Activated T-cell treated with anti-CD3 and anti-CD28 coated beads, Interleukin-2, amount 50 U/mL, for 4 hours (primary cell): ENCODE measurements around the gene TSNAXIP1. TPM values are rescaled to one million over a fixed set of nuclear protein-coding genes. Genes with fewer than 3 reads are reported as not detected.
"Not testable (repeated sequence)": the region's sequence is repeated elsewhere in the genome, so short reads cannot be mapped to it uniquely, and the experiment has no call there.

Experiments used
- ATAC-seq, 2 donors: fragments of 200-7000 bp; cut with Tn5 transposase; one replicate each; pipeline ENCODE4 v1.10.0; 2021
- DNase-seq: peaks from one replicate; pipeline ENCODE4 v3.0.0-alpha.2; 2020
- H3K27me3 Mint-ChIP-seq: one replicate; pipeline ENCODE4 v1.8.0; 2021; ENCODE audit warnings: low read depth, mixed read lengths
- H3K36me3 Mint-ChIP-seq: one replicate; pipeline ENCODE4 v1.8.0; 2022; ENCODE audit warnings: mixed read lengths; ENCODE audit not compliant: insufficient read depth
- H3K4me1 Mint-ChIP-seq: one replicate; pipeline ENCODE4 v1.8.0; 2021; ENCODE audit warnings: low read depth, mixed read lengths
- H3K4me3 Mint-ChIP-seq: one replicate; pipeline ENCODE4 v1.8.0; 2021; ENCODE audit warnings: mild to moderate bottlenecking, moderate library complexity, mixed read lengths
- H3K9me3 Mint-ChIP-seq: one replicate; pipeline ENCODE4 v1.8.0; 2021; ENCODE audit warnings: mixed read lengths
- total RNA-seq, 3 donors: library from RNA; stranded (reverse); gene quantifications; one replicate each; pipeline ENCODE4 v1.2.1, GENCODE V29; 2021

Gene TSNAXIP1
- total RNA-seq, 3 donors from 2014 or later = 0.79 to 1.4 (median 1.3) TPM

- peaks cover 15% of the 10 kb centered on the region for H3K4me1 Mint-ChIP-seq
- peak overlapping the region; percentile 89 for H3K4me3 Mint-ChIP-seq
- H3K36me3 Mint-ChIP-seq = peaks cover 4% of the 10 kb centered on the region
- ATAC-seq (no peak), DNase-seq (no peak)
- H3K27me3 Mint-ChIP-seq = no peaks in the 10 kb centered on the region
- H3K9me3 Mint-ChIP-seq = no peaks in the 10 kb centered on the region
Observed at GRCh38 chr16:67834242-67834614, 27.5 kb downstream of the TSNAXIP1 start.

GRCh38 chr16:67837190-67837589 lies 30.5 kb downstream of the TSNAXIP1 start:
- ATAC-seq, H3K36me3 Mint-ChIP-seq, H3K27me3 Mint-ChIP-seq, H3K9me3 Mint-ChIP-seq, DNase-seq, H3K4me3 Mint-ChIP-seq: not testable (repeated sequence)
- H3K4me1 Mint-ChIP-seq = peaks cover 20% of the 10 kb centered on the region

DNA sequence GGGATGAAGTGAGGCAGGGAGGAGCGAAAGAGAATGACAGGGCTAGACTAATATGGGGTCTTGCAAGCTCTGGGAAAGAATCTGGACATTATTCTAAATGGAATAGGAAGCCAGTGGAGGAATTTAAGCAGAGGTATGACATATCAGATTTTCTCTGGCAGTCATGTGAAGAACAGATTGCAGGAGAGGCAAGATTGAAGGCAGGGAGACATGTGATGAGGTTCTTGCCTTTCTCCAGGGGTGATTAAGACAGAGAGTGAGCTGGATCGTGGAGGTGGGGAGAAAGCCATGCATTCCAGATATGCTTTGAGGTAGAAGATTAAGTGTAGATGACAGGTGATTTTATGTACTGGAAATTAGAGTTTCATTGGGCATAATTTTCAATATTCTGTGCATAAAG lies 31.1 kb downstream of the TSNAXIP1 start:
- Mint-ChIP-seq H3K9me3 (no peaks in the 10 kb centered on the region), H3K36me3 (no peaks in the 10 kb centered on the region), H3K4me1 (peaks cover 17% of the 10 kb centered on the region), H3K4me3 (no peak overlapping the region), H3K27me3 (no peaks in the 10 kb centered on the region)
- no peak for DNase-seq
- ATAC-seq = no peak

- ATAC-seq = no peak
- Mint-ChIP-seq H3K9me3 (no peaks in the 10 kb centered on the region), H3K4me1 (peaks cover 39% of the 10 kb centered on the region), H3K36me3 (no peaks in the 10 kb centered on the region), H3K4me3 (peak overlapping the region; percentile 93), H3K27me3 (no peaks in the 10 kb centered on the region)
- DNase-seq = no peak
Observed at GRCh38 chr16:67841198-67841815, 34.6 kb downstream of the TSNAXIP1 start.

- H3K27me3 Mint-ChIP-seq = no peaks in the 10 kb centered on the region
- H3K4me1 Mint-ChIP-seq = peaks cover 39% of the 10 kb centered on the region
- H3K4me3 Mint-ChIP-seq = peak within 1 kb of the TSS; percentile 93
- peak; percentile 56 to 59 for ATAC-seq
- no peaks in the 10 kb centered on the region for H3K9me3 Mint-ChIP-seq
- H3K36me3 Mint-ChIP-seq = no peaks in the 10 kb centered on the region
- peak; percentile 89 for DNase-seq
Observed at GRCh38 chr16:67841816-67842508, 35.3 kb downstream of the TSNAXIP1 start, which contains the start of gene THAP11. THAP11 (plus strand) TSS chr16:67842320; CDS start chr16:67842555, 235 bp downstream.

- Mint-ChIP-seq H3K9me3 (no peaks in the 10 kb centered on the region), H3K27me3 (no peaks in the 10 kb centered on the region), H3K4me1 (peaks cover 42% of the 10 kb centered on the region), H3K36me3 (no peaks in the 10 kb centered on the region), H3K4me3 (peak overlapping the region; percentile 93)
- DNase-seq = peak; percentile 40
- ATAC-seq = peak; percentile 32 to 36
Observed at GRCh38 chr16:67842509-67843342, 36.0 kb downstream of the TSNAXIP1 start.

DNA sequence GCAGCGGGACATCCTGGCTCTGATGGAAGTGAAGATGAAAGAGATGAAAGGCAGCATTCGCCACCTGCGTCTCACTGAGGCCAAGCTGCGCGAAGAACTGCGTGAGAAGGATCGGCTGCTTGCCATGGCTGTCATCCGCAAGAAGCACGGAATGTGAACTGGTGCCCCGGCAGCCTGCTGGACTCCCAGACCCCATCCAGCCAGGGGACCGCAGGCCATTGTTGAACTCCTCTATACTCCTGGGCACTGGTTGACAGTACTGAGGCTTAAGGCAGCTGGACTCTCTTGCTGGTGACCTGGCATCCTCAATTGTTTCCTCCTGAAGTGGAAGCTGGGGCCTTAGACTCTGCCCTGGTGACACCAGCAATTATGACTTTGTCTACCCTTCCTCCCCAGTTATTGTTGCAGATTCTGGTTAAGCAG lies 36.7 kb downstream of the TSNAXIP1 start:
- H3K36me3 Mint-ChIP-seq = no peaks in the 10 kb centered on the region
- H3K9me3 Mint-ChIP-seq = no peaks in the 10 kb centered on the region

GRCh38 chr16:67844497-67844896 lies 37.8 kb downstream of the TSNAXIP1 start:
- Mint-ChIP-seq H3K4me3 (peak overlapping the region; percentile 93), H3K27me3 (no peaks in the 10 kb centered on the region), H3K36me3 (peaks cover 4% of the 10 kb centered on the region), H3K9me3 (no peaks in the 10 kb centered on the region), H3K4me1 (peaks cover 50% of the 10 kb centered on the region)
- no peak for ATAC-seq
- no peak for DNase-seq

More for the DNA sequence above, 36.7 kb downstream of the TSNAXIP1 start:
- Mint-ChIP-seq H3K4me1 (peaks cover 46% of the 10 kb centered on the region), H3K27me3 (no peaks in the 10 kb centered on the region), H3K4me3 (peak overlapping the region; percentile 93)
- ATAC-seq (peak in 1 of 2 donors; percentile 0), DNase-seq (no peak)

- H3K4me1 Mint-ChIP-seq = peaks cover 50% of the 10 kb centered on the region
- no peak for DNase-seq
Observed at GRCh38 chr16:67845291-67846062, 38.8 kb downstream of the TSNAXIP1 start.

DNA sequence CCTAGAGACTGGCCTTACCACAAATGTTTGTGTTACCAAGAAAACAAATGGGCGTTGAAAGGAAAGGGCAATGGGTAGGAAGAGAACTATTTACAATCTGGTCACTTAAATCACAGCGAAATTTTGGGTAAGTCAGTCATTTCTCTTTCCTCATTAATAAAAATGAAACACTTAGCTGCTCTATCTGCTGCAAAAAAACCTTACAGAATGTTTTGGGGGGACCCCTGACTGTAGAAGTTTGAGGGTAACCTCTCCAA lies 39.3 kb downstream of the TSNAXIP1 start:
- no peaks in the 10 kb centered on the region for H3K27me3 Mint-ChIP-seq
- no peak for DNase-seq
- peak overlapping the region; percentile 87 for H3K4me3 Mint-ChIP-seq
- peaks cover 4% of the 10 kb centered on the region for H3K36me3 Mint-ChIP-seq
- peaks cover 50% of the 10 kb centered on the region for H3K4me1 Mint-ChIP-seq
- H3K9me3 Mint-ChIP-seq = no peaks in the 10 kb centered on the region
- no peak for ATAC-seq

More at GRCh38 chr16:67845291-67846062, 38.8 kb downstream of the TSNAXIP1 start:
- no peak for ATAC-seq
- Mint-ChIP-seq H3K4me3 (peak overlapping the region; percentile 87), H3K9me3 (no peaks in the 10 kb centered on the region), H3K36me3 (peaks cover 4% of the 10 kb centered on the region), H3K27me3 (no peaks in the 10 kb centered on the region)

DNA sequence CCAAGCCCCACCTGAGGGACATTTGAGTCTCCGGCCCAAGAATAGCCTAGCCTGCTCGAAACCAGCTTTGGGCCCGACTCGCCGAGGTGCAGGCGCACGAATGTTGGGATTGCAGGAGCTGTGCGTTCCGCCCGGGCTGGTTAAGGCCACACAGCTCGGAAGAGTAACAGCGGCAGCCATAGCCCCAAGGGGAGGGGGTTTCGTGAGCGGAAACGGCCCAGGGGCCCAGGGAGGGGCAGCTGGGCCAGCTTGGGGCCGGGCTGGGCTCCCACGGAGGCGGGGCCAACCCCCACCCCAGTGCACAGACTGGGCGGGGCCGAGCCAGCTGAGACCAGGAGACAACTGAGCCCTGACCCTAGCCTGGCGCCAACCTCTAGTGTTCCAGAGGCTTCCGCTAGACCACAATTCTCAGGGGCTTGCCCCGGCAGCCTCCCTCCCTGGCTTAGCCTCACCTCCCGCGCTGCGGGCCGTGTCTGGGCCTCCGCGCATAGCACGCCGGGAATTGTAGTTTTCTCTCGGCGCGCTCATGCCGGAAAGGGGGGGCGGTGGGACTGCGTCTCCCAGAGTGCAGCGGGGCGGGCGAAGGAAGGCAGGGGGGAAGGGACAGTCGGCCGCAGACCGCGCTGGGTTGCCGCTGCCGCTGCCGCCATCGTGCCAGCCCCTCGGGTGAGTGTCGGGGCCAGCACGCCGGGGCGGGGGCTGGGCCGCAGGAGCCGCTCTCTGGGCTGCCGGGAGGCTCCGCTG lies 39.8 kb downstream of the TSNAXIP1 start, which contains the start of gene NUTF2:
NUTF2 (plus strand) TSS at position 614 of the 744 bp plus-strand sequence. CDS start 18,198 bp downstream, outside the sequence.
- H3K27me3 Mint-ChIP-seq = no peaks in the 10 kb centered on the region
- ATAC-seq (peak; percentile 68), DNase-seq (peak; percentile 93)
- H3K9me3 Mint-ChIP-seq = no peaks in the 10 kb centered on the region
- H3K4me3 Mint-ChIP-seq = peak within 1 kb of the TSS; percentile 92
- H3K4me1 Mint-ChIP-seq = peaks cover 47% of the 10 kb centered on the region
- peaks cover 4% of the 10 kb centered on the region for H3K36me3 Mint-ChIP-seq

GRCh38 chr16:67847064-67847861 lies 40.6 kb downstream of the TSNAXIP1 start, which contains the start of gene CENPT:
CENPT (minus strand) TSS chr16:67847693; CDS start chr16:67833859, 13,834 bp downstream.
- H3K4me1 Mint-ChIP-seq = peaks cover 44% of the 10 kb centered on the region
- H3K4me3 Mint-ChIP-seq = peak within 1 kb of the TSS; percentile 92
- peak; percentile 59 to 63 for ATAC-seq

More at GRCh38 chr16:67847064-67847861, 40.6 kb downstream of the TSNAXIP1 start, which contains the start of gene CENPT:
- peak; percentile 10 for DNase-seq
- no peaks in the 10 kb centered on the region for H3K27me3 Mint-ChIP-seq
- H3K36me3 Mint-ChIP-seq = peaks cover 4% of the 10 kb centered on the region
- no peaks in the 10 kb centered on the region for H3K9me3 Mint-ChIP-seq
